ENCODE measurements around the gene ZNF526.

ZNF526 gene

DNA sequence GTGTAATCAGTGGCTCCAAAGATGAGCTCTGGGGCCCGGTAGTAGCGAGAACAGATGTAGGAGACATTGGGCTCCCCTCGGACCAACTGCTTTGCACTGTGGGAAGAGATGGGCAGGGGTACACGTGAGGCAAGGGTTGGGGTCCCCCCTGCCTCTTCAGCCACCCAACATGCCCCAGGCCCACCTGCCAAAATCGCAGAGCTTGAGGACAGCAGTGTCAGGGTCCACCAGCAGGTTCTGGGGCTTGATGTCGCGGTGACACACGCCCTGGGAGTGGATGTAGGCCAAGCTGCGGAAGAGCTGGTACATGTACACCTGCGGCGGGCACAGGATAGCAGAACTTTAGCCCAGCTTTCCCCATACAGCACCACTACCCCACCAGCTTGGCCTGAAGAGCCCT is 14.3 kb downstream of the ZNF526 start:
- no peaks in the 10 kb centered on the region for H3K4me1 ChIP-seq (ENCODE audit: insufficient read depth, poor library complexity, severe bottlenecking)
- no peak overlapping the region for H3K4me3 ChIP-seq (ENCODE audit: severe bottlenecking)
- DNase-seq (ENCODE audit: low spot score) (no peak), ATAC-seq (ENCODE audit: low read depth) (no peak)
- no peak overlapping the region for H3K27ac ChIP-seq (ENCODE audit: poor library complexity, severe bottlenecking)
- TF ChIP-seq, protein P1, sequence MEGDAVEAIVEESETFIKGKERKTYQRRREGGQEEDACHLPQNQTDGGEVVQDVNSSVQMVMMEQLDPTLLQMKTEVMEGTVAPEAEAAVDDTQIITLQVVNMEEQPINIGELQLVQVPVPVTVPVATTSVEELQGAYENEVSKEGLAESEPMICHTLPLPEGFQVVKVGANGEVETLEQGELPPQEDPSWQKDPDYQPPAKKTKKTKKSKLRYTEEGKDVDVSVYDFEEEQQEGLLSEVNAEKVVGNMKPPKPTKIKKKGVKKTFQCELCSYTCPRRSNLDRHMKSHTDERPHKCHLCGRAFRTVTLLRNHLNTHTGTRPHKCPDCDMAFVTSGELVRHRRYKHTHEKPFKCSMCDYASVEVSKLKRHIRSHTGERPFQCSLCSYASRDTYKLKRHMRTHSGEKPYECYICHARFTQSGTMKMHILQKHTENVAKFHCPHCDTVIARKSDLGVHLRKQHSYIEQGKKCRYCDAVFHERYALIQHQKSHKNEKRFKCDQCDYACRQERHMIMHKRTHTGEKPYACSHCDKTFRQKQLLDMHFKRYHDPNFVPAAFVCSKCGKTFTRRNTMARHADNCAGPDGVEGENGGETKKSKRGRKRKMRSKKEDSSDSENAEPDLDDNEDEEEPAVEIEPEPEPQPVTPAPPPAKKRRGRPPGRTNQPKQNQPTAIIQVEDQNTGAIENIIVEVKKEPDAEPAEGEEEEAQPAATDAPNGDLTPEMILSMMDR (IDR thresholded peaks at IDR 0.05; ENCODE audit: poor library complexity, severe bottlenecking) = no peak
- peaks cover 86% of the 10 kb centered on the region for H3K36me3 ChIP-seq (ENCODE audit: low read depth)
- no peaks in the 10 kb centered on the region for H3K27me3 ChIP-seq (ENCODE audit: insufficient read depth, poor library complexity, severe bottlenecking)
- no peaks in the 10 kb centered on the region for H3K9me3 ChIP-seq (ENCODE audit: severe bottlenecking)

DNA sequence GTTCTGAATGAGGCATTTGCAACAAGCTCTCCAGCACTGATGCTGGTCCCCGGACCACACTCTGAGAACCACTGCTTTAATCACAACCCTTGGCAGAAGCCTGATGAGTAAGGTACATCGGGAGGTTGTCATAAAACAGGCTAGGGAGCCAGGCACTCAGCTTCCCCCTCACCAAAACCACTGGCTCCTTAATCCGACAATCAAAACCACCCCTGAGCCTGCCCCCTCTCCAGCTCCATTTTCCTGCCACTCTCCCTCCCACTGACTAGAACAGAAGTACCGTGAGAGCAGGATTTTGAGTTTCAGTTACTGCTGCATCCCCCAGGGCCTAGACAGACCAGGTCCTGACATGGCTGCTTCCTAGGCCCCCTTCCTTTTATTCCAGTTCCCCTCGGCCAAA is 15.1 kb downstream of the ZNF526 start:
- H3K9me3 ChIP-seq (ENCODE audit: severe bottlenecking) = no peaks in the 10 kb centered on the region
- peaks cover 86% of the 10 kb centered on the region for H3K36me3 ChIP-seq (ENCODE audit: low read depth)
- H3K4me1 ChIP-seq (ENCODE audit: insufficient read depth, poor library complexity, severe bottlenecking) = no peaks in the 10 kb centered on the region
- no peaks in the 10 kb centered on the region for H3K27me3 ChIP-seq (ENCODE audit: insufficient read depth, poor library complexity, severe bottlenecking)
- no peak for DNase-seq (ENCODE audit: low spot score)
- no peak for ATAC-seq (ENCODE audit: low read depth)
- no peak overlapping the region for H3K4me3 ChIP-seq (ENCODE audit: severe bottlenecking)
- TF ChIP-seq, protein P1 (IDR thresholded peaks at IDR 0.05; ENCODE audit: poor library complexity, severe bottlenecking) = no peak
- H3K27ac ChIP-seq (ENCODE audit: poor library complexity, severe bottlenecking) = no peak overlapping the region

DNA sequence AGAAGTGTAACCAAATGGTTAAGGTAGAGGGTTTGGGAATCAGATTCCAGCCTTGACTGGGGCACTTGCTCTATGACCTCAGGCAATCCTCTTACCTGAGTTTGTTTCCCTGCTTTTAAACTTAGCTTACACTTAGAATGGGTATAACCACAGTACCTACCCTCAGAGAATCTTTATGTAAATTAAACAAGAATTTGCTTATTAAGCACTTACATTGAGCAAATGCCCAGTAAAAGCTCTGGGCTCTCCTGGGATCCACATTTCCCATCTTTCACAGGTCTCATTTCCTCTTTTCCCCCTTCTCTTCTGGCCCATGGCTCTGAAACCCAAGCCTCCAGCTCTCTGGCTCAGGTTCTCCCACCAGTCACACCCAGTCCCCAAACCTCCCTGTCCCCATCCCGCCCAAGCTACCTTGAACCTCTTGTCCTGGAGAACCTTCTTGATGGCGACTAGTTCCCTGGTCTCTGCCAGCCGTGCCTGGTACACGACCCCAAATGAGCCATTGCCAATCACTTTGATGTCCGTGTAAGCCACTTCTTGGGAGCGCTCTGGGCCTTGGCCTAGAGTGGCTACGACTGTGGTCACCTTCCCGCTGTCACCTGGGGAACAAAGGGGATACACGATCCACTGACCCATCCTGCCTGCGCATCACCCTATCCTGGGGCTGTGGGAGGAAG is 19.6 kb downstream of the ZNF526 start:
- Histone ChIP-seq H3K9me3 (ENCODE audit: severe bottlenecking) (no peaks in the 10 kb centered on the region), H3K4me1 (ENCODE audit: insufficient read depth, poor library complexity, severe bottlenecking) (peaks cover 8% of the 10 kb centered on the region), H3K4me3 (ENCODE audit: severe bottlenecking) (no peak overlapping the region), H3K36me3 (ENCODE audit: low read depth) (peaks cover 52% of the 10 kb centered on the region), H3K27me3 (ENCODE audit: insufficient read depth, poor library complexity, severe bottlenecking) (no peaks in the 10 kb centered on the region), H3K27ac (ENCODE audit: poor library complexity, severe bottlenecking) (no peak overlapping the region)
- TF ChIP-seq, protein P1 (IDR thresholded peaks at IDR 0.05; ENCODE audit: poor library complexity, severe bottlenecking) = no peak
- no peak for DNase-seq (ENCODE audit: low spot score)
- no peak for ATAC-seq (ENCODE audit: low read depth)

DNA sequence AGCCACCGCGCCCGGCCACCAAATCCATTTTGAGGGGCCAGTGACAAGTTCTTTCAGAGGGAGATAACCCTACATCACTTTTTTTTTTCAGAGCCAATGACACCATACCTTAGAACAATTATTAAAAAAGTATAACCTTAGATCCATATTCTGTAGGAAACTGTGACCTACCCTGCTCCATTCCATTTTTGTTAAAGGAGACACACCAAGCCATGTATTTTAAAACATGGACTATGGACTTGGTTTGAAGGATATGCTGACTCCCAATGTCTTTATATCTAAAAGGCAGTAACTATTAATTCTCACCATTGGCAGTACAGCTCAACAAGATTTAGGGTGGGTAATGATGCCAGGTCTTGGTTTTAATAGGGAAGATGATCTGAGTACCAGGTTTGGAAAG is 21.2 kb downstream of the ZNF526 start:
- no peak for DNase-seq (ENCODE audit: low spot score)
- peak overlapping the region; percentile 96 for H3K27ac ChIP-seq (ENCODE audit: poor library complexity, severe bottlenecking)

DNA sequence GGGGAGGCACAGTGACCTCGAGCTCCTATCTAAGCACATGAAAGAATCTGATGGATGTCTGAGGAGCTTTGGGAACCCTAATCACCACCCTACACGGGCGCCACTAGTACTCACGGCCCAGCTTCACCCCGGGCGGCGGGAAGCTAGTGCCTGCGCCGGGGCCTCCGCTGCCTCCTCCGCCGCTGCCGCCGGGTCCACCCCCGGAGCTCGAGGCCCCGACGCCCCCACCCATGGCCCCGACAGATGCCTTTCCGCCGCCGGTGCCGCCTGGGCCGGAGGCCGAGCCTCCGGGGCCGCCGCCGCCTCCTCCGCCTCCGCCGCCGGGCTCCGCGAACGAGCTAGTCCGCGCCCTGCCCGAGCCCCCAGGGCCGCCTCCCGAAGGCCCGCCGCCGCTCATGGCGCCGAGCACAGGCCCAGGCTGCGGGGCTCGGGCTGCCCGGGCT is 22.0 kb downstream of the ZNF526 start:
- Histone ChIP-seq H3K27me3 (ENCODE audit: insufficient read depth, poor library complexity, severe bottlenecking) (no peaks in the 10 kb centered on the region), H3K4me1 (ENCODE audit: insufficient read depth, poor library complexity, severe bottlenecking) (peaks cover 8% of the 10 kb centered on the region), H3K27ac (ENCODE audit: poor library complexity, severe bottlenecking) (peak overlapping the region; percentile 96), H3K9me3 (ENCODE audit: severe bottlenecking) (no peaks in the 10 kb centered on the region), H3K4me3 (ENCODE audit: severe bottlenecking) (peak overlapping the region; percentile 96), H3K36me3 (ENCODE audit: low read depth) (peaks cover 35% of the 10 kb centered on the region)
- ATAC-seq (ENCODE audit: low read depth) = no peak
- TF ChIP-seq, protein P1 (IDR thresholded peaks at IDR 0.05; ENCODE audit: poor library complexity, severe bottlenecking) = no peak
- DNase-seq (ENCODE audit: low spot score) = no peak

More for the DNA sequence above, 21.2 kb downstream of the ZNF526 start:
- Histone ChIP-seq H3K4me3 (ENCODE audit: severe bottlenecking) (peak overlapping the region; percentile 96), H3K27me3 (ENCODE audit: insufficient read depth, poor library complexity, severe bottlenecking) (no peaks in the 10 kb centered on the region), H3K4me1 (ENCODE audit: insufficient read depth, poor library complexity, severe bottlenecking) (peaks cover 8% of the 10 kb centered on the region), H3K36me3 (ENCODE audit: low read depth) (peaks cover 36% of the 10 kb centered on the region), H3K9me3 (ENCODE audit: severe bottlenecking) (no peaks in the 10 kb centered on the region)
- TF ChIP-seq, protein P1 (IDR thresholded peaks at IDR 0.05; ENCODE audit: poor library complexity, severe bottlenecking) = no peak
- no peak for ATAC-seq (ENCODE audit: low read depth)

All from RWPE2 (cell line).